ENCODE results near the gene TSHR.

DNA sequence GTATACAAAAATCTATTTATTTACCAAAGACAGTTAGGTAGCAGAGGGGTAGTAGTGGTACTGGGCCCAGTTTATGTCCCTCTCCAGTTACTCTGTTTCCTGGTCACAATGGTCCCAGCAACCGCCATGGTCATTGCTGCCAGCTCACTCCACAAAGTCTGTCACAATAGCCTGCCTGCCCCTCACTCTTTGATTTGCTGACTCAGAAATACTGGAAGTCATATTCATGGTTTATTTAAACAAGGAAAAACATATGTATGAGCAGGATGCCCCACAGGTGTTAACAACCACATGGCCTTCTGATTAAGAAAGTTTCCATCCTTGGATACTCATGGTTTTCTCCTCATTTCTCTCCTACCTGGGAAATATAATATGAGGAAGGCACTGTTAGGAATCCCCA, 49.2 kb downstream of the TSHR start:
- TF ChIP-seq KDM1A (CRISPR knock-in tag; IDR thresholded peaks at IDR 0.05) (no peak), CHD2 (IDR thresholded peaks at IDR 0.05; ENCODE audit: low read depth, low read length) (no peak), EP300 (IDR thresholded peaks at IDR 0.05; ENCODE audit: low read depth in 2 of 2, low read length in 2 of 2) (no peak), EP300 (CRISPR knock-in tag; IDR thresholded peaks at IDR 0.05; ENCODE audit: borderline replicate concordance) (no peak), POLR2A (IDR thresholded peaks at IDR 0.05; ENCODE audit: insufficient read depth in 1 of 2, low read depth in 2 of 2, low read length in 2 of 2) (no peak), CAMTA2 (CRISPR knock-in tag; IDR thresholded peaks at IDR 0.05; ENCODE audit: borderline replicate concordance) (no peak), HNRNPLL (IDR thresholded peaks at IDR 0.05; ENCODE audit: low read depth, low read length, poor library complexity, severe bottlenecking) (no peak), ZKSCAN5 (CRISPR knock-in tag; IDR thresholded peaks at IDR 0.05) (no peak), SP2 (CRISPR knock-in tag; IDR thresholded peaks at IDR 0.05) (no peak), ZNF431 (CRISPR knock-in tag; IDR thresholded peaks at IDR 0.05; ENCODE audit: borderline replicate concordance, low read depth) (no peak), ZNF274 (CRISPR knock-in tag; IDR thresholded peaks at IDR 0.05) (no peak), PHF20 (CRISPR knock-in tag; IDR thresholded peaks at IDR 0.05) (no peak)
- TF ChIP-seq, protein P1, sequence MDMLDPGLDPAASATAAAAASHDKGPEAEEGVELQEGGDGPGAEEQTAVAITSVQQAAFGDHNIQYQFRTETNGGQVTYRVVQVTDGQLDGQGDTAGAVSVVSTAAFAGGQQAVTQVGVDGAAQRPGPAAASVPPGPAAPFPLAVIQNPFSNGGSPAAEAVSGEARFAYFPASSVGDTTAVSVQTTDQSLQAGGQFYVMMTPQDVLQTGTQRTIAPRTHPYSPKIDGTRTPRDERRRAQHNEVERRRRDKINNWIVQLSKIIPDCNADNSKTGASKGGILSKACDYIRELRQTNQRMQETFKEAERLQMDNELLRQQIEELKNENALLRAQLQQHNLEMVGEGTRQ (IDR thresholded peaks at IDR 0.05; ENCODE audit: low read depth, low read length): no peak
- TF ChIP-seq, protein P1 (CRISPR knock-in tag; IDR thresholded peaks at IDR 0.05; ENCODE audit: borderline replicate concordance): no peak
- TF ChIP-seq, protein P2, sequence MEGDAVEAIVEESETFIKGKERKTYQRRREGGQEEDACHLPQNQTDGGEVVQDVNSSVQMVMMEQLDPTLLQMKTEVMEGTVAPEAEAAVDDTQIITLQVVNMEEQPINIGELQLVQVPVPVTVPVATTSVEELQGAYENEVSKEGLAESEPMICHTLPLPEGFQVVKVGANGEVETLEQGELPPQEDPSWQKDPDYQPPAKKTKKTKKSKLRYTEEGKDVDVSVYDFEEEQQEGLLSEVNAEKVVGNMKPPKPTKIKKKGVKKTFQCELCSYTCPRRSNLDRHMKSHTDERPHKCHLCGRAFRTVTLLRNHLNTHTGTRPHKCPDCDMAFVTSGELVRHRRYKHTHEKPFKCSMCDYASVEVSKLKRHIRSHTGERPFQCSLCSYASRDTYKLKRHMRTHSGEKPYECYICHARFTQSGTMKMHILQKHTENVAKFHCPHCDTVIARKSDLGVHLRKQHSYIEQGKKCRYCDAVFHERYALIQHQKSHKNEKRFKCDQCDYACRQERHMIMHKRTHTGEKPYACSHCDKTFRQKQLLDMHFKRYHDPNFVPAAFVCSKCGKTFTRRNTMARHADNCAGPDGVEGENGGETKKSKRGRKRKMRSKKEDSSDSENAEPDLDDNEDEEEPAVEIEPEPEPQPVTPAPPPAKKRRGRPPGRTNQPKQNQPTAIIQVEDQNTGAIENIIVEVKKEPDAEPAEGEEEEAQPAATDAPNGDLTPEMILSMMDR (CRISPR knock-in tag; IDR thresholded peaks at IDR 0.05): no peak
- TF ChIP-seq, protein P3, sequence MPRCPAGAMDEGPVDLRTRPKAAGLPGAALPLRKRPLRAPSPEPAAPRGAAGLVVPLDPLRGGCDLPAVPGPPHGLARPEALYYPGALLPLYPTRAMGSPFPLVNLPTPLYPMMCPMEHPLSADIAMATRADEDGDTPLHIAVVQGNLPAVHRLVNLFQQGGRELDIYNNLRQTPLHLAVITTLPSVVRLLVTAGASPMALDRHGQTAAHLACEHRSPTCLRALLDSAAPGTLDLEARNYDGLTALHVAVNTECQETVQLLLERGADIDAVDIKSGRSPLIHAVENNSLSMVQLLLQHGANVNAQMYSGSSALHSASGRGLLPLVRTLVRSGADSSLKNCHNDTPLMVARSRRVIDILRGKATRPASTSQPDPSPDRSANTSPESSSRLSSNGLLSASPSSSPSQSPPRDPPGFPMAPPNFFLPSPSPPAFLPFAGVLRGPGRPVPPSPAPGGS (CRISPR knock-in tag; IDR thresholded peaks at IDR 0.05): no peak

Data from HepG2 (cell line).